Diencephalon (tissue), 1 donor: ENCODE data around the gene HASPIN. TPM values are rescaled to one million over a fixed set of nuclear protein-coding genes. Genes with fewer than 3 reads are reported as not detected.

Experiments
- total RNA-seq: library from RNA; depleted of rRNA; stranded (reverse); fragments of >200 nt; gene quantifications from one replicate; pipeline ENCODE4 v1.2.3, GENCODE V29; 2014

Gene HASPIN
- 1.4 TPM for total RNA-seq

DNA sequence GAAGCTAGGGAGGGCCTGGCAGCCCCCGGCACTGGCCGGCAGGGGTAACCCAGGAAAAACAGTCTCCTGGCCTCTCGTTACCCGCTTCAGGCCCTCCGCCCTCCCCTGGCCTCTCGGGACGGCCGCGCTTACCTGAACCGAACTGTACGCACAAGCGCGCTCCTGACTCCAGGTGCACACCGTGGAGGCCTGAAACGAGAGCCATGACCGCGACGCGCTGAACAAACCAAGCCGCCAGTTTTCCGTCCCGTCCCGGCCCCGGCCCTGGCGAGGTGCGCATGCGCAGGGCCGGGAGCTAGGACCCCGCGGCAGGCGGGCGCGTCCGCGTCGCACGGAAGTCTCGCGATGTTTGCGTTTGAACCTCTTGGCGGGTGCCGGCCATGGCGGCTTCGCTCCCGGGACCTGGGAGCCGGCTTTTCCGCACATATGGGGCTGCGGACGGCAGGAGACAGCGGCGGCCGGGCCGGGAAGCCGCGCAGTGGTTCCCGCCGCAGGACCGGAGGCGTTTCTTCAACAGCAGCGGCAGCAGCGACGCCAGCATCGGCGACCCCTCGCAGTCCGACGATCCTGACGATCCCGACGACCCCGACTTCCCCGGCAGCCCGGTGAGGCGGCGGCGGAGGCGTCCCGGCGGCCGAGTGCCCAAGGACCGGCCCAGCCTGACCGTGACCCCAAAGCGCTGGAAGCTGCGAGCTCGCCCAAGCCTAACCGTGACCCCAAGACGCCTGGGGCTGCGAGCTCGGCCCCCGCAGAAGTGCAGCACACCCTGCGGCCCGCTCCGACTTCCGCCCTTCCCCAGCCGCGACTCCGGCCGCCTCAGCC lies at the start of gene HASPIN:
HASPIN (plus strand) TSS at position 348 of the 822 bp plus-strand sequence; CDS start at position 381, 33 bp downstream.

DNA sequence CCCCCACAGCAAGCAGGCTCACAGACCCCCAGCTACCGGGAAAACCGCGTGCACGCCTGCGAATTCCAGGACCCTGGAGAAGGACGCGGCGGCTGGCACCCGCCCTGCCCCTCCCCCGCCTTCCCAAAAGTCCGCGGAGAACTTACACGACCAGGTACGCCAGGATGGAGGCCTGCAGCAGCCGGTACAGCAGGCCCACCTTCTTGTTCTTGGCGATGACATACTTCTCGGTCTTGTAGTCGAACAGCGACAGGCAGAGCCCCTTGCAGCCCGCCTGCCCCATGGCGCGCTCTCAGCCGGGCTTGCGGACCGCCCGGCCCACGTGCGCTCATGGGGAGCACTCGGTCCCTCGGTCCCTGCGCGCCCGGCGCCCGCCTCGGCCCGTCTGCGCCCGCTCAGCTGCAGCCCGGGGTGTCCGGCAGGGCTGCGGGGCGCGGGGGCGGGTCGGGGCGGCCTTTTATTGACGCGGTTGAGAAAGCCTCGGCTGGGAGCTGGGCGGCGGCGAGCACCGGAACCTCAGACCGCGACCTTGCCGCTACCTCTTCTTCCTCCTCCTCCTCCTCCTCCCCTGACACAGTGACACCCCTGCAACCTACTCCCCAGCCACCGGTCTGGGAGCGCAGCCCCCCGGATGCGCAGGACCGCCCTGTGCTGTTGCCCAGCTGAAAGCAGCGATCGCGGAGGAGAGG lies 27.8 kb upstream of the HASPIN start, which contains the start of gene P2RX5:
P2RX5 (minus strand) TSS at position 433 of the 689 bp plus-strand sequence; CDS start at position 283, 150 bp downstream.

Other genes with a start within 250 kb of the HASPIN start
- 1.8 TPM for gene ASPA, start 247.9 kb upstream of the HASPIN start, total RNA-seq
- 2.8 TPM for gene TRPV3, start 166.1 kb upstream of the HASPIN start, total RNA-seq
- 7.2 TPM for gene TRPV1, start 114.5 kb upstream of the HASPIN start, total RNA-seq
- gene SHPK, start 87.7 kb upstream of the HASPIN start, total RNA-seq: 13.1 TPM
- gene CTNS, start 87.1 kb upstream of the HASPIN start, total RNA-seq: 13.1 TPM
- 19.8 TPM for gene TAX1BP3, start 55.3 kb upstream of the HASPIN start, total RNA-seq
- gene EMC6, start 55.1 kb upstream of the HASPIN start, total RNA-seq: 14.8 TPM
- 13.4 TPM for gene P2RX5, start 27.7 kb upstream of the HASPIN start, total RNA-seq
- 13.6 TPM for gene ITGAE, start 77.3 kb downstream of the HASPIN start, total RNA-seq
- gene NCBP3, start 122.3 kb downstream of the HASPIN start, total RNA-seq: 33.0 TPM
- gene CAMKK1, start 169.2 kb downstream of the HASPIN start, total RNA-seq: 11.1 TPM
- 0.23 TPM for gene P2RX1, start 192.6 kb downstream of the HASPIN start, total RNA-seq
- gene ATP2A3, start 240.5 kb downstream of the HASPIN start, total RNA-seq: 2.8 TPM